HUES48 (cell line): ENCODE measurements around the gene LAMB2.

ENCODE experiments used
- H3K27ac ChIP-seq: one replicate; pipeline ENCODE4 v1.7.0; 2013; ENCODE audit warnings: low read depth, low read length, inconsistent platforms
- H3K27me3 ChIP-seq: 2 replicates; pipeline ENCODE4 v1.6.1; 2013; ENCODE audit warnings: mild to moderate bottlenecking, low read length; ENCODE audit not compliant: control insufficient read depth, insufficient read depth
- H3K36me3 ChIP-seq: 2 replicates; pipeline ENCODE4 v1.6.1; 2013; ENCODE audit warnings: low read length; ENCODE audit not compliant: control insufficient read depth, insufficient read depth
- H3K4me1 ChIP-seq: 2 replicates; pipeline ENCODE4 v1.6.1; 2013; ENCODE audit warnings: mild to moderate bottlenecking, low read length; ENCODE audit not compliant: control insufficient read depth, insufficient read depth
- H3K4me3 ChIP-seq: 2 replicates; pipeline ENCODE4 v1.5.1; 2013; ENCODE audit warnings: mild to moderate bottlenecking, low read depth, low read length
- H3K9ac ChIP-seq: 2 replicates; pipeline ENCODE4 v1.6.1; 2013; ENCODE audit warnings: mild to moderate bottlenecking, low read depth, low read length, moderate library complexity
- H3K9me3 ChIP-seq: 2 replicates; pipeline ENCODE4 v1.6.1; 2013; ENCODE audit warnings: low read length; ENCODE audit not compliant: control insufficient read depth, insufficient read depth

LAMB2 gene

DNA sequence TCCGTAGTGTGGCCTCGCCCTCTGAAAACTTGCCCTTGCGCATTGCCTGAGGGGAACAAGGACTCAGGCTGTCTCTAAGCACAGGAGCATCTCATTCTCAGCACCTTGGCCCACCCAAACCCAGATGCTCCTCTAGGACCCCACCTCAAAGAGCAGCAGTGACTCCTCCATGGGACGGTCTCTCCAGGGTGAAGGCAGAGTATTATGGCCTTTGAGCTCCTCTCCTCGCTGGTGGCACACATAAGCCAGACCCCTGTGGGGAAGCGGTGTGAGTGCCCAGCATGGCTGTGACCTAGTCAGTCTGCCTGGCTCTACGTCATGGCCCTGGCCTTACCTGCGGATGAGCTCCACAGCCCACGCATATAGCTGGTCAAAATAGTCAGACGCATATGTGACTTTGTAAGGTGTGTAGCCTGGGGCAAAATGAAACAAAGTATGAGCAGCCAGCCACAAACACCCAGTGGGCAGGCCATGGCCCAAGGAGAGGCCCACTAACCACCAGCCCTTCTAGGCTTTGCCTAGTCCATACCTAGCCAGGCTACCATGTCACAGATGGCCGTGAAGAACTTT lies 32.7 kb downstream of the LAMB2 start:
- Histone ChIP-seq H3K9me3 (no peaks in the 10 kb centered on the region), H3K36me3 (peaks cover 76% of the 10 kb centered on the region), H3K27ac (no peak overlapping the region), H3K27me3 (no peaks in the 10 kb centered on the region), H3K4me1 (0 out of 2 replicates have a peak, but pooled peaks cover 4% of the 10 kb centered on the region), H3K9ac (no peak overlapping the region), H3K4me3 (no peak overlapping the region)

DNA sequence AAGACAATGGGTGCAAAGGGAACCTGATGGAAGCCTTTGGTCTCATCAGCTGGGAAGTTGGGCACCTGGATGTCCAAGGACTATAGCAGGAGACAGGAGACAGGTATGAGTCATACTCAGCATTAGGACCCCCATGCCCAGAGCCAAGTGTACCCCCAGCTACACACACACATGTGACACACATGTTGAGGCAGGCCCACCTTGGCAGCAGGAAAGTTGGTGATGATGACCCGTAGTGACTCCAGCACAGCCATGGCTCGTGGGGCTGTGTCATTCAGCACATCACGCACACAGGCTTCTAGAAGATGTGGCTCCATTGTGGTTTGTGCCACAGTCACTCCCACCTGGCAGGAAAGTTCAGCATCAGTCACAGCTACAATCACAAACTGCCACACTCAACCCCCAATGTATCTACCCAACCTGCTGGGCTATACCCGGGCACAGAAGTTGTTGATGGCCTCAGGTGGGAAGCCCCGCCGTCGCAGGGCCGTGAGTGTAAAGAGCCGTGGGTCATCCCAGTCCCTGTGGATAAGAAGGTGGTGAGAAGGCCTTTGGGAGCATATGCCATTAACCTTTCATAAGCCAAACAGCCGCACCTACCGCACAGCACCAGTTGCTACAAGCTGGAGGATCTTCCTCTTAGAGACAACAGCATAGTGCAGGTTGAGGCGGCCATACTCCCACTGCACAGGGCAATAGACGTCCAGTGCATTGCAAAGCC lies 33.8 kb downstream of the LAMB2 start:
- Histone ChIP-seq H3K4me1 (0 out of 2 replicates have a peak, but pooled peaks cover 8% of the 10 kb centered on the region), H3K27ac (no peak overlapping the region), H3K36me3 (peaks cover 76% of the 10 kb centered on the region), H3K4me3 (no peak overlapping the region), H3K9ac (no peak overlapping the region), H3K27me3 (no peaks in the 10 kb centered on the region), H3K9me3 (no peaks in the 10 kb centered on the region)

DNA sequence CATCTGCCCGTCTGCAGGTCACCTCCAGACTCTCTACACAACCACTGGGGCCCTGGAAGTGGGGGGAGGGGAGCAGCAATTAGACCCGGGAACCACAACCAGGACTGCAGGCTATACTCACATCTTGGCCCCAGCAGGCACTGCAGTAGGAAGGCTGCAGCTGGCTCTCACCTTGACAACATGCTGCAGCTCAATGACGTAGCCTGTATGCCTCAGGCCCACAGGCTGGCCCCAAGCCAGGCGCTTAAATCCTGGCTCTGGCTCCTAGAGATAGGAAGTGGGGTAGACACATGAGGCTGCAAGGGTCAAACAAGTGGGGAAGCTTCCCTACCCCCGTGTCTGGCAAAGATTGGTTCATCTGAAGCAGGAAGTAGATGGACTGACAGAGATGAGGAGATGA lies 34.4 kb downstream of the LAMB2 start:
- Histone ChIP-seq H3K4me3 (no peak overlapping the region), H3K4me1 (0 out of 2 replicates have a peak, but pooled peaks cover 3% of the 10 kb centered on the region), H3K27me3 (no peaks in the 10 kb centered on the region), H3K9ac (no peak overlapping the region), H3K9me3 (no peaks in the 10 kb centered on the region), H3K27ac (no peak overlapping the region), H3K36me3 (peaks cover 73% of the 10 kb centered on the region)

DNA sequence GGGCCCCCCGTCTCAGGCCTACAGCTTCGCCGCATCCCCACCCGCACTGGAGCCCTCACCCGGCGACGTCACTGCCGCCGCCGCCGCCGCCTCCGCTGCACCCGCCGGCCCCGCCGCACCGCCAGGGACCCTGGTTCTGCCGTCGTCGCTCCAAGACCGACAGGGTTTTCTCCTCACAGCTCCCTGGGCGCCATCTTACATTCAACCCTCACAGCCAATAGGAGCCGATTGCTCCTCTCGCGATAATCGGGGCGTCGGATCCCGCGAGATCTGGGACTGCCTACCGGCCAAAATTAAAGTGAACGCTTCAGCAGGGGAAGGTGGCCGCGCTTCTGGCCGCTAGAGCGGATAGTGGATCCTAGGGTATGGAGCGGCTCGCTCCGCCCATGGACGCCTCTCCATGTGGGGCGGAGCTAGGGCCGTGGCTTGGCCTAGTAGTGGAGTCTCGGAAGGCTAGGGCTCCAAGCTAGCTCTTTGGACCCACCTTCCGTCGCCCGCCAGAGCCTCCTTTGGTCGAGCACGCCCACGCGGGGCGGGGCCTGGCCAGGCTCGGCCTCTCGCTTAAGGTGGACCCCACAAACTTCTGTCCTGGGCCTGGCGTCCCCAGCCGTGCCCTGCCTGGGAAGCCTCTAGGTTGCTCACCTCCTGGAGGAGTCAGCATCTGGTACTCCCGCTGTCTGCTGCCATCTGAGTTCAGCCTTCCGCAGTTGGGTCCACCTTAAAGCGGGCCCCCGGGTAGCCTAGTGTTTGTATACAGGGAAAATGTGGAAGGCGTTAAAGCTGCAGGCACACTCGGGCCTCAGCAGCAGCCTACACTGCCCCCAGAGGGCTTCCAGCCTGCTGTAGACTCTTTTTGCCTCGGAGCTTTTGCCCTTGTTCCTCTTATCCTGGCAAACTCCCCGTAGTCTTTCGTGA lies 38.7 kb downstream of the LAMB2 start, which contains the start of gene QRICH1:
Gene QRICH1, minus strand, starts transcription at position 219 of the 915 bp plus-strand sequence. CDS start 17,054 bp downstream, outside the sequence.
- Histone ChIP-seq H3K9me3 (no peaks in the 10 kb centered on the region), H3K27ac (peak within 1 kb of the TSS; percentile 100), H3K4me1 (peaks cover 3% of the 10 kb centered on the region; the same call in 1 of the 2 replicates), H3K4me3 (peak within 1 kb of the TSS; percentile 92), H3K27me3 (no peaks in the 10 kb centered on the region), H3K9ac (peak within 1 kb of the TSS; percentile 83), H3K36me3 (peaks cover 43% of the 10 kb centered on the region)

DNA sequence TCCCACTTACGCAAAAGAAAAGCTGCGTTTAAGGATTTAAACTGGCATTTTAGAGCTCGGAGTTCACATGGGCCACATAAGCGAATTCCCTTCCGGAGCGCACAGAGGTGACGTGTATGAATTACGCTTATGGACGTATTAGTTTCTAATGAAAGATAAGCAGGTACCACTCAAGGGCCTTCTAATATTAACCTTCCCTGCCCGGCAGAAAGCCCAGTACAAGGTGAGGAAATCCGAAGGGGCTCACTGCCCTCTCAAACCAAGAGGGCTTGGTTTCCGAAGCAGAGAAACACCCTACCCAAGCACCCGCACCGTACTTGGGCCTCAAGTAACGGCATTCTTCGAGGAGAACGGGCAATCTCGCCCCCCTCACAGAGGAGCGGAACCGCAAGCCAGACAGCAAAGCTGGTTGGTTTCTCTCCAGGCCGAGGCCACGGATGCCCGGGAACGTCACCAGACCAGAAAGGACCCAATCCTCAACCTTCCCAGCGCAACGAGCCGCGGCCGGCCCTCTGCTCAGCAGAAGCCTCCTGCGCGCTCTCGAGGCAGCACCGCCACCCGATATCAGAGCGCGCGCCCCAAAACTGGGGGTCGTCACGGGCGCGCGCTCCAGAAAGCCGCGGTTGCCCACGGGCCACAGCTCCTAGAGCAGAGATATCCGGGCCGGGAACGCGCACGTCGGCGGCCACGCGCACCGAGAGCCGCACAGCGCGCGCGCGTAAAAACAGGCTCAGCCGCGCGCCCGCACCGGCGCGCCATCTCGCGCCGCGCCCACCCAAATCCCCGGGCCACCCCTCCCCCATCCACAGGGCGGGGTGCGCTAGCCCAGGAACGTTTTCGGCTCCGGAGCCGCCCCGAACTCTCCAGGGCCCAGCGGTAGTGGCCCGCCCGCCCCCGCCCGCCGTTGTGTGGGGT lies 39.7 kb downstream of the LAMB2 start:
- H3K27ac ChIP-seq: peak overlapping the region; percentile 100
- no peaks in the 10 kb centered on the region for H3K27me3 ChIP-seq
- H3K4me1 ChIP-seq: peaks cover 3% of the 10 kb centered on the region; the same call in 1 of the 2 replicates
- peak overlapping the region; percentile 92 for H3K4me3 ChIP-seq
- H3K9me3 ChIP-seq: no peaks in the 10 kb centered on the region
- H3K36me3 ChIP-seq: peaks cover 40% of the 10 kb centered on the region
- peak overlapping the region; percentile 83 for H3K9ac ChIP-seq

DNA sequence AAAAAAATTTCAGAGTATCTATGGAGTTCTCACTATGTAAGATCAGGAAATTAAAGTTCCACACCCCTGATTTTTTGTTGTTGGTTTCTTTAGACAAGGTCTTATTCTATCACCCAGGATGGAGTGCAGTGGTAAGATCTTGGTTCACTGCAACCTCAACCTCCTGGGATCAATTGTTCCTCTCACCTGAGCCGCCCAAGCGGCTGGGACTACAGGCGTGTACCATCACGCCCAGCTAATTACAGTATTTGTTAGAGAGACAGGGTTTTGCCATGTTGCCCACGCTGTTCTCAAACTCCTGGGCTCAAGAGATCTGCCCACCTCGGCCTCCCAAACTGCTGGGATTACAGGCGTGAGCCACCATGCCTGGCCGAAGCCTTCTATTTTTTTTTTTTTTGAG lies 51.4 kb downstream of the LAMB2 start:
- H3K27me3 ChIP-seq: no peaks in the 10 kb centered on the region
- no peak overlapping the region for H3K27ac ChIP-seq
- H3K4me3 ChIP-seq: no peak overlapping the region
- no peak overlapping the region for H3K9ac ChIP-seq
- peaks cover 28% of the 10 kb centered on the region for H3K36me3 ChIP-seq
- no peaks in the 10 kb centered on the region for H3K4me1 ChIP-seq
- no peaks in the 10 kb centered on the region for H3K9me3 ChIP-seq

DNA sequence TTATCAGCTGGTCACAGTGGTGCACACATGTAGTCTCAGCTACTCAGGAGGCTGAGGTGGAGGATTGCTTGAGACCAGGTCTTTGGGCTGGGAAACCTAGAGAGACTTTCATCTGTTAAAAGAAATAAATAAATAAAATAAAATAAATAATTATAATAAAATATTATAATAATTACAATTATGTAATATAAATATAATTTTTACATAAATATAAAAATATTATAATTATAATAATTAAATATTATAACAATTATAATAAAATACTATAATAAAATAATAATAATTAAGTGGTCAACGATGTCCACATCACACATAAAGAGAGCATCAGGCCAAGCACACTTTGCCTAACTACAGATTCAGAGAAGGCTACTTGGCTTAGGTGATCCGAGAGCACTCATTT lies 53.6 kb downstream of the LAMB2 start:
- no peak overlapping the region for H3K27ac ChIP-seq
- H3K9ac ChIP-seq: no peak overlapping the region
- H3K27me3 ChIP-seq: no peaks in the 10 kb centered on the region
- no peaks in the 10 kb centered on the region for H3K9me3 ChIP-seq
- H3K36me3 ChIP-seq: peaks cover 49% of the 10 kb centered on the region
- H3K4me1 ChIP-seq: no peaks in the 10 kb centered on the region
- no peak overlapping the region for H3K4me3 ChIP-seq

DNA sequence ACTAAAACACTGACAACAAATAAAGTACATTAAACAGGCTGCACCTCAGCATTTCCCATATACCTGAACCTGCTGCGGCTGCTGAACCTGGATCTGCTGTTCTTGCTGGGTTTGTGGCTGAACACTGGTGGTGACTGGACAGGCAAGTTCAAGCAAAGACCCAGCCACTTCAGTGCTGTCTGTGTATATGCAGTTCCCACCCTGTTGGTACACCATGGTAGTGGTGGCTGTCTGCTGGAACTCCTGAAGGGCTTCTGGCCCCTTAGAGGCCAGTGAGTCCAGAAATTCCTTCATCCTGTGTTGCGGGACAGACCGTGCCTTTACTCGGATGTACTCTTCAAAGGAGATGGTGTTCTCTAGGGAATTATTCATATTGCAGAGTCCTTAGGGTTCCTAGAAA lies 56.2 kb downstream of the LAMB2 start:
- Histone ChIP-seq H3K9ac (no peak overlapping the region), H3K4me3 (no peak overlapping the region), H3K27ac (no peak overlapping the region), H3K4me1 (no peaks in the 10 kb centered on the region), H3K9me3 (no peaks in the 10 kb centered on the region), H3K36me3 (peaks cover 75% of the 10 kb centered on the region), H3K27me3 (no peaks in the 10 kb centered on the region)

DNA sequence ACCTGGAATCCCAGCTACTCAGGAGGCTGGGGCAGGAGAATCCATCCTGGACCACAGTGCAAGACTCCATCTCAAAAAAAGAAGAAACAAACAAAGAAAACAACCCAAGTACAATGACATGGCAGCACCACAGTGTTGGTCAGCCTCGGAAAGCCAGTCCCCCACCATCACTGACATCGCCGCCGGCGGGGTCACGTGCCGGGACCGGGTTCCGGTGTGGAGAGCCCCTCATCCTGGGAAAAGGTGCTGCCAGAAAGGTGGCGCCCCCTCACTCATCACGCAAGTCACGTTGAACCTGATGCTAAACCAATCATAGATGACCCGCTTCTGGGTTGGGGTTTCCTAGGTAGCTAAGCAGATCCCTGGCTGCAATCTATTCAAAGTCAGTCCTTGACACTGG lies 56.7 kb downstream of the LAMB2 start:
- Histone ChIP-seq H3K4me1 (no peaks in the 10 kb centered on the region), H3K9ac (no peak overlapping the region), H3K9me3 (no peaks in the 10 kb centered on the region), H3K36me3 (peaks cover 81% of the 10 kb centered on the region), H3K27ac (no peak overlapping the region), H3K27me3 (no peaks in the 10 kb centered on the region), H3K4me3 (no peak overlapping the region)
